Endothelial cell (in vitro differentiated cells): ENCODE measurements around the gene TSN. TPM values are rescaled to one million over a fixed set of nuclear protein-coding genes. Genes with fewer than 3 reads are reported as not detected.
"Not testable (repeated sequence)": the region's sequence is repeated elsewhere in the genome, so short reads cannot be mapped to it uniquely, and the experiment has no call there.

ENCODE experiments used
- DNase-seq: peaks from one replicate; pipeline ENCODE4 v3.0.0; 2021; ENCODE audit warnings: low spot score
- H3K27ac Mint-ChIP-seq: one replicate; pipeline ENCODE4 v1.8.0; 2021; ENCODE audit warnings: mixed read lengths, inconsistent platforms; ENCODE audit not compliant: unreplicated experiment
- H3K27me3 Mint-ChIP-seq: one replicate; pipeline ENCODE4 v1.8.0; 2021; ENCODE audit warnings: mild to moderate bottlenecking, moderate library complexity, mixed read lengths, inconsistent platforms; ENCODE audit not compliant: unreplicated experiment
- H3K36me3 Mint-ChIP-seq: one replicate; pipeline ENCODE4 v1.8.0; 2021; ENCODE audit warnings: mild to moderate bottlenecking, low read depth, mixed read lengths, inconsistent platforms; ENCODE audit not compliant: unreplicated experiment
- H3K4me1 Mint-ChIP-seq: one replicate; pipeline ENCODE4 v1.8.0; 2021; ENCODE audit warnings: mild to moderate bottlenecking, mixed read lengths, inconsistent platforms; ENCODE audit not compliant: unreplicated experiment
- H3K4me3 Mint-ChIP-seq: one replicate; pipeline ENCODE4 v1.8.0; 2021; ENCODE audit warnings: mild to moderate bottlenecking, mixed read lengths, inconsistent platforms; ENCODE audit not compliant: unreplicated experiment
- H3K9me3 Mint-ChIP-seq: one replicate; pipeline ENCODE4 v1.8.0; 2021; ENCODE audit warnings: mixed read lengths, inconsistent platforms; ENCODE audit not compliant: unreplicated experiment
- total RNA-seq: library from RNA; stranded (reverse); fragmentation: NEBNext Ultra II Directional; extraction: Animal tissue kit (Norgen Biotek cat#: 25700); gene quantifications from one replicate; pipeline ENCODE4 v1.2.1, GENCODE V29; 2021; ENCODE audit not compliant: unreplicated experiment
- TF ChIP-seq, protein P1 (sequence below): fragments of 200-600 bp; sonication (generic); IDR thresholded peaks from one replicate; pipeline ENCODE4 v1.5.0; 2021; ENCODE audit warnings: antibody characterized with exemption; ENCODE audit not compliant: unreplicated experiment

Gene TSN
- total RNA-seq, 1 donor from 2014 or later = 264 TPM

DNA sequence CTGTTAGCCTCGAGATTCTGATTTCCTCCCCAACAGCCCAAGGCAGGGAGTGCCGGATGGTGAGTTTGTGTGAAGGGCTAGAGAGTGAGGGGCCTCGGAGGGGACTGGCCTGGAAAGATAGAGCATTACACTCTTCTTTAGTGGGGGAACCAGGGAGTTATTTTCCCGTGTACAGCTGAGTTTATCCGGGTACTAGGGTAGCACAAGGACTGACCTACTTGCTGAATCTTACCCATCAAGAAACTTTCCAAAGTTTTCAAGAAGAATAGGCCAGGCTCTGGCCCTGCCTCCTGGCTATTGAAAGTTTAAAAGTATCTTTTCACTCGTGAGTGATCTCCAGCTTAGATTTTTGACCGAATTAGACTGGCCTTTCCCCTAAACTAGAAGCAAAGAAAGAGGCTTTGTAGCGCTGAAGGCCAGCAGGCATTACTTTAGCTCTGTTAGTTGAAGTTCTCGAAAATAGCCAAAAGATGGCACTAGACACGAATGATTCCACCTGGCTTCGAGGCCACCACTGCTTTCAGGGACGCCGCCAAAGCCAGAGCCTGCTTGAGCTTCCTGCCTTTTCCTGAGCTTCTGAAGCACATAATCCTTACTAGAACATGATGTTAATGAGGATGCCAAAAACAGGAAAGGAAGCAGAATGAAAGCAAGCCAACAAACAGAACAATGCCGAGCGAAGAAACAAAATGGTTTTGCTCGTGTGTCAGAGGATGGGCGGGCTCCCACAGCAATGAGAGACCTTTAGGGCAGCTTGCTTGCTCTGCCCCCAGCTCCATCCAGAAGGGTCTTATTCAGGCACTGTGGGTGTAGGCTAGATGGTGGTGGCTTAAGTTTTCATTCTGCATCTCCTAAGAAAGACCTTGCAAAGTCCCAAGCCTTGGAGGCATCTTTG, 55.8 kb downstream of the TSN start:
- DNase-seq = peak; percentile 65
- Mint-ChIP-seq H3K27ac (peak overlapping the region; percentile 83), H3K4me3 (no peak overlapping the region), H3K9me3 (peaks cover 5% of the 10 kb centered on the region), H3K4me1 (peaks cover 39% of the 10 kb centered on the region), H3K27me3 (peaks cover 2% of the 10 kb centered on the region), H3K36me3 (peaks cover 6% of the 10 kb centered on the region)
- TF ChIP-seq, protein P1, sequence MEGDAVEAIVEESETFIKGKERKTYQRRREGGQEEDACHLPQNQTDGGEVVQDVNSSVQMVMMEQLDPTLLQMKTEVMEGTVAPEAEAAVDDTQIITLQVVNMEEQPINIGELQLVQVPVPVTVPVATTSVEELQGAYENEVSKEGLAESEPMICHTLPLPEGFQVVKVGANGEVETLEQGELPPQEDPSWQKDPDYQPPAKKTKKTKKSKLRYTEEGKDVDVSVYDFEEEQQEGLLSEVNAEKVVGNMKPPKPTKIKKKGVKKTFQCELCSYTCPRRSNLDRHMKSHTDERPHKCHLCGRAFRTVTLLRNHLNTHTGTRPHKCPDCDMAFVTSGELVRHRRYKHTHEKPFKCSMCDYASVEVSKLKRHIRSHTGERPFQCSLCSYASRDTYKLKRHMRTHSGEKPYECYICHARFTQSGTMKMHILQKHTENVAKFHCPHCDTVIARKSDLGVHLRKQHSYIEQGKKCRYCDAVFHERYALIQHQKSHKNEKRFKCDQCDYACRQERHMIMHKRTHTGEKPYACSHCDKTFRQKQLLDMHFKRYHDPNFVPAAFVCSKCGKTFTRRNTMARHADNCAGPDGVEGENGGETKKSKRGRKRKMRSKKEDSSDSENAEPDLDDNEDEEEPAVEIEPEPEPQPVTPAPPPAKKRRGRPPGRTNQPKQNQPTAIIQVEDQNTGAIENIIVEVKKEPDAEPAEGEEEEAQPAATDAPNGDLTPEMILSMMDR = peak; percentile 46

DNA sequence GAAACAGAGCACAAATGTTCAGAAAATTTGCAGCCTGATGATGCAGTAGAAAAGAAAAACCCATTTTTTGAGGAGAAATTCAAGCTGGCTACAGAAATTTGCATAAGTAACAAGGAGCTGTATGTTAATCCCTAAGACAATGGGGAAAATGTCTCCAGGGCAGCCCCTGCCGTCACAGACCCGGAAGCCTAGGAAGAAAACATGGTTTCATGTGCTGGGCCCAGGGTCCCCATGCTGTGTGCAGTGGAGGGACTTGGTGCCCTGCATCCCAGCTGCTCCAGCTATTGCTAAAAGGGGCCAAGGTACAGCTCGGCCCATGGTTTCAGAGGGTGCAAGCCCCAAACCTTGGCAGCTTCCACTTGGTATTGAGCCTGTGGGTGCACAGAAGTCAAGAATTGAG, 57.6 kb downstream of the TSN start:
- not testable (repeated sequence) for H3K27me3 Mint-ChIP-seq, H3K27ac Mint-ChIP-seq, DNase-seq, H3K9me3 Mint-ChIP-seq, H3K4me3 Mint-ChIP-seq, H3K36me3 Mint-ChIP-seq
- H3K4me1 Mint-ChIP-seq = peaks cover 32% of the 10 kb centered on the region

DNA sequence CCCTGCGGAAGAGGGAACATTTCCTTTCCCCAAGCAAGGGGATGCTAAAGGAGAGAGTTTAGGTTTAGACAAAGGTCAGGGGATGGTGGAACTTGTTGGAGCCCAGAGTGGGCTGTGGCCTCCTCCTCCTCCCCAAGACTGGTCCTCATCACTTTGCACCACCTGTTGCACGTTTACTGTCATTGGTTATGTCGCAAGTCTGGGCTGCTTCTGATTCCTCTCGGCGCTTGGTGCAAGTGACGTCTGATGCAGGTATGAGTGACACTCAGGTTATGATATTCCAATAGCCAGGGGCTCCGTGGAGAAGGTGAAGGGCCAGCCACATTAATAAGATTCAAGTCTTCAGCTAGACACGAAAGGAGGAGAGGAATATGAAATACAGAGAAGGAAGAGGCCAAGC, 59.8 kb downstream of the TSN start:
- H3K4me3 Mint-ChIP-seq = no peak overlapping the region
- peaks cover 7% of the 10 kb centered on the region for H3K27me3 Mint-ChIP-seq

DNA sequence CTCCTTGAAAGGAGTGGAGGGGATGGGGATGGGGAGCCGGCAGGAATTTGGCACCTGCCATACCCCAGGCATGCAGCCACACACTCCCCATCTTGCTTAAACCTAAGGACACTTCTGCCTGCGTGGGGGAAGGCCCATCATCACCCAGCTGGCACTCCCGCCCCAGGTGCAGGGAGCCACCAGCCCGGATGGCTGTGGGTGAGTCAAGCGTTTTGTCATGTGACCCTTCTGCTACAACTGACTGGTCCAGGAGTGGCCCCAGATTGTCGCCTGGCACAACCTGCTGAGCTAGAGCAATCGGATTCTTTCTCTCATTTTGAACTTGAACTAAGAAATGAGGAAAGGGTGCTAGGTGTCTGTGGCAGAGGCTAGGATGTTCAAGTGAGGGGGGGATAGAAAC, 61.3 kb downstream of the TSN start:
- Mint-ChIP-seq H3K9me3 (peaks cover 9% of the 10 kb centered on the region), H3K4me3 (no peak overlapping the region), H3K27me3 (peaks cover 7% of the 10 kb centered on the region), H3K4me1 (peaks cover 27% of the 10 kb centered on the region), H3K27ac (no peak overlapping the region), H3K36me3 (peaks cover 6% of the 10 kb centered on the region)
- DNase-seq = no peak
- TF ChIP-seq, protein P1 = no peak

More for the DNA sequence above, 59.8 kb downstream of the TSN start:
- Mint-ChIP-seq H3K9me3 (peaks cover 9% of the 10 kb centered on the region), H3K36me3 (peaks cover 6% of the 10 kb centered on the region), H3K4me1 (peaks cover 38% of the 10 kb centered on the region), H3K27ac (no peak overlapping the region)
- DNase-seq = no peak
- TF ChIP-seq, protein P1 = no peak

DNA sequence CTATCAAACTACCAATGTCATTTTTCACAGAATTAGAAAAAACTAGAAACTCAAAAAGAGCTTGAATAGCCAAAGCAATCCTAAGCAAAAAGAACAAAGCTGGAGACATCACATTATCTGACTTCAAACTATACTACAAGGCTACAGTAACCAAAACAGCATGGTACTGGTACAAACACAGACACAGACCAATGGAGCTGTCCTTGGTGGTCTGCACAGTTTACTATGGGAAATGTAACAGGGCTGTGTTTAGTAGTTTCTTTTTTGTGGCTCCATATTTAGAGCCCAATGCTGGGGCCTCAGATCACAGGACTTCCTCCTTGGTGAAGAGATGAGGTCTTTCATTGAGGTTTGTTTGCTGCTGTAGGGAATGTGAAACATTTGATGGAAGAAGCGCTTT, 61.9 kb downstream of the TSN start:
- peaks cover 24% of the 10 kb centered on the region for H3K4me1 Mint-ChIP-seq
- DNase-seq, H3K9me3 Mint-ChIP-seq, H3K36me3 Mint-ChIP-seq, H3K27me3 Mint-ChIP-seq, H3K4me3 Mint-ChIP-seq, H3K27ac Mint-ChIP-seq: not testable (repeated sequence)

Other genes starting within 250 kb of the TSN start
- not detected for gene RNU4ATAC, start 224.8 kb upstream of the TSN start, total RNA-seq
- 95.1 TPM for gene CLASP1, start 106.2 kb upstream of the TSN start, total RNA-seq
- 153 TPM for gene NIFK, start 18.8 kb upstream of the TSN start, total RNA-seq